CD4-positive, alpha-beta T cell treated with Interferon gamma for 1 hour (primary cell): ENCODE data around the gene TMEM145.
A peak's percentile ranks its signal among the peaks of the same experiment; 100 is the strongest.
"Not testable (repeated sequence)": the region's sequence is repeated elsewhere in the genome, so short reads cannot be mapped to it uniquely, and the experiment has no call there.

Experiments used
- DNase-seq: peaks from one replicate; pipeline ENCODE4 v3.0.0-alpha.2; 2020

Gene TMEM145

DNA sequence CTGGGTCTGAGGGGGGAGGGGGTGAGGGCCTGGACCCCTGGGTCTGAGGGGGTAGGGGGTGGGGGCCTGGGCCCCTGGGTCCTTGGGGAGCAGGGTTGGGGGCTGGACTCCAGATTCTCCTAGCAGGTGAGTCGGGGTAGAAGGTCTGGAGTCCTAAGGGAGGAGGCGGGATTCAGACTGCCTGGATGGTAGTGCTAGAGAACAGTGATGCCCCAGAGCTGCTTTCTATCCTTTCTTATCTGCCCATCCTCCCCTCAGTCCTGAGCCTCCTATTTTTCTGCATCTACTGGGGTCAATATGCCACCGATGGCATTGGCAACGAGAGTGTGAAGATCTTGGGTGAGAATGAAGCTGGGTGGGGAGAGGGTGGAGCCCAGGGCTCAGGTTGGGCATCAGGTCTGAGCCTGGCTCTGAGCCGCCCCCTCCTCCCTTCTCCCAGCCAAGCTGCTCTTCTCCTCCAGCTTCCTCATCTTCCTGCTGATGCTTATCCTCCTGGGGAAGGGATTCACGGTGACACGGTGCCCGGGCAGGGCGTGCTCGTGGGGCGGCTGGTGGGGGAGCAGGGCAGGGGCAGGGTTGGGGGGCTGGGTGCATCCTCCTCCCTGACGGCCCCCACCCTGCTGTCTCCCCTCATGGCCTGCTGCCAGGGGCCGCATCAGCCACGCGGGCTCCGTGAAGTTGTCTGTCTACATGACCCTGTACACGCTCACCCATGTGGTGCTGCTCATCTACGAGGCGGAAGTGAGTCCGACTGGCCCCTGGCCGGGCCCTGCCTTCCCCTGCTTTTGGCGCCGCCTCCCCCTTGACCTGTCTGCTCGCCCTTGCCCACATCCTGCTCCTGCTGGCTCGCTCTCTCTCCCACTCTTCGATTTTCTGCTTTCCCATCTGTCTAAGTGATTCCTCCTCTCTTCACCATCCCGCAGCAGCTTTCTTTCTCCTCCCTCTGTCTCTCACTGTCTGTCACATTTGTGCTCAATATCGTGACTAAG lies 3.4 kb downstream of the TMEM145 start:
- no peak for DNase-seq

DNA sequence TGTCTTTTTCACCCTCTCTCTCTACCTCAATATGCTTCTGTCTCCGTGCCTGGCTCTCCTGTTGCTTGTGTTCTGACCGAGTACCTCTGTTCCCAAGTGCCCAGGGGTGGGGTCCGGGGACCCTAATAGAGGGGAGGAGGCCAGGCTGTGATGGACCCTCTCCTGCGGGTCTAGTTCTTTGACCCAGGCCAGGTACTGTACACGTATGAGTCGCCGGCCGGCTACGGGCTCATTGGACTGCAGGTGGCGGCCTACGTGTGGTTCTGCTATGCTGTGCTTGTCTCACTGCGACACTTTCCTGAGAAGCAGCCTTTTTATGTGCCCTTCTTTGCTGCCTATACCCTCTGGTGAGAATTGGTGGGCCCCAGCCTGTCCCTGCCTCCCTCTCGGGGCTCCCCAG lies 4.4 kb downstream of the TMEM145 start:
- no peak for DNase-seq

DNA sequence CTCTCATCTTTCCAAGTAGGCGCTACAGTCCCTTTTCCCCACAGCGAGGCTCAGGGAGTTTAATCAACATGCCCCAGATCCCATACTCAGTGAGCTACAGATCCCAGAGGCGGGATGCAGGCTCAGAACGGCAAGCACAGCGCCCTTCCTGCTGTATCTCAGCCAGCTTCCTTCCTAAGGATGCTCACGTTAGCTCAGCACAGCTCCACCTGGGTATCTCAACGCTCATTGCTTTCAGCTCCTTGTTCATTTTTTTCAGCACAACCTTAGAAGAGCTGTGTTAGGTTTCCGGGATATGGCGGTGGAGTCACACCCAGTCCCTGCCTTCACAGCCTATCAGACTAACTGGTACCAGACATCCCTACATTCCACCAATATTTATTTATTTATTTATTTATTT lies 9.2 kb downstream of the TMEM145 start:
- no peak for DNase-seq

DNA sequence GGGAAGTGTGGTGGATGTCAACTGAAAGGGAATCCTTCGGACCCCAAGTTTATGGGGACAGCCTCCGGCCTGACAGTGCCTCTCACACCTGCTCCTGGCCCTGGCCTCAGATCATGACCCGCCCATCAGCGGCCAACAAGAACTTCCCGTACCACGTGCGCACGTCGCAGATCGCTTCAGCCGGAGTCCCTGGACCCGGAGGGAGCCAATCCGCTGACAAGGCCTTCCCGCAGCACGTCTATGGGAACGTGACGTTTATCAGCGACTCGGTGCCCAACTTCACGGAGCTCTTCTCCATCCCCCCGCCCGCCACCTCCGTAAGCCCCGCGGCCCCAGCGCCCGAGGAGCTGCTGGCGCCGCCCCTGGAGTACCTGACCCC lies 10.4 kb downstream of the TMEM145 start:
- no peak for DNase-seq

DNA sequence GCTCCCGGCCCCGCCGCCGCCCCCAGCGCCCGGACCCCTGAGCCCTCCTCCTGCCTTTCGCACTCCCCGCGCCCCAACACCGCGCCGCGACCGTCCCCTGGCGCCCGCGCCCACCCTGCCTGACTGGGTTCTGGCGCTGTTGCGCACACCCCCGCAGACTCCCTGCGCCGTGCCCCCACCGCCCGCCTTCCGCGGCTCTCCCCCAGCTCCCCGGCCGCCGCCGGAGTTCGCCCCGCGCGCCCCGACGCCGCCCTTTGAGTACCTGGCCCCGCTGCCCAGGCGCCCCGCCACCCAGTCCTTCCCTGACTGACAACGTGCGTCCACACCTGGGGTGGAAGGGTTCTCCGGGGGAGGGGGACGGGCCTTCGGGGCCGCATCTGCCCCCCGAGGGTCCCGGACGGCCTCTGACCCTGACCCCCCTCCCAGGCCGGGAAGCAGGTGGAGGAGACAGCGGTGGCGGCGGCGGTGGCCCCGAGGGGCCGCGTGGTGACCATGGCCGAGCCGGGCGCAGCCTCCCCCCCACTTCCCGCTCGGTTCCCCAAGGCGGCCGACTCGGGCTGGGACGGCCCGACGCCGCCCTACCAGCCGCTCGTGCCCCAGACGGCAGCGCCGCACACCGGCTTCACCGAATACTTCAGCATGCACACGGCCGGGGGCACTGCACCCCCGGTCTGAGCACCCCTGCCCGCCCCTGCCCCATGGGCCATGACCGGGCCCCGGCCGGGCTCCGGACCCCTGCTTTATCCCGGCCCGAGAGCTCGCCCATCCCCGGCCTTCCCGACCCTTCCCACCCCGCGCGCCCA lies 10.9 kb downstream of the TMEM145 start:
- DNase-seq, result peak; percentile 20

DNA sequence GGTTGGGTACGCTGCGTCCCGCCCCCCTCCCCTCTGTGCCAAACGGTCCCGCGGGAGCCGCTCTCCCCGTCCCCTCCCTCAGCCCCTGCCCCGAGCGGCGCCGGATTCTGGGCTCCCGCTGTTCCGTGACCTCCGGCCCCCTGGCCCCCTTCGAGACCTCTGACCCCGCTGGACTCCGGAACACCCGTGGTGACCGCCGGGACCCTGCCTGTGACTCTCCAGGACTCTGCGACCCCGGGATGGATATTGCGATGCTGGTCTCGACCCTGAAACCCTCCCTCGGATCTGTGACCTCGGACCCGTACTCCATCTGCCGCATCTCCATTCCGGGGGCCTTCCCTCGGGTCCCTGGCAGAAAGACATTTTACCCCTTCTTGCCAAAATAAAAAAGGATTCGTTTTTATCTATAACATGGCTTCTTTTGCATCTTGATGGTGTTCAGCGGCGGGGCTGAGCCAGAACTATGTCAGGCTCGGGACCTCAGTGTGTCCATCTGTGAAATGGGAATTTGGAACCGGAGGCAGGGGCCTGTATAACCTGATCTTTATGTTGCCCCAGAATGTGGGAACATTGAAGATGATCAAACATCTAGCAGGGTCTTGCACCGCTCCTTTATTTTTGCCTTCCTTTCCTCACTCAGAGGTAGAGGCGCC lies 11.7 kb downstream of the TMEM145 start:
- no peak for DNase-seq

DNA sequence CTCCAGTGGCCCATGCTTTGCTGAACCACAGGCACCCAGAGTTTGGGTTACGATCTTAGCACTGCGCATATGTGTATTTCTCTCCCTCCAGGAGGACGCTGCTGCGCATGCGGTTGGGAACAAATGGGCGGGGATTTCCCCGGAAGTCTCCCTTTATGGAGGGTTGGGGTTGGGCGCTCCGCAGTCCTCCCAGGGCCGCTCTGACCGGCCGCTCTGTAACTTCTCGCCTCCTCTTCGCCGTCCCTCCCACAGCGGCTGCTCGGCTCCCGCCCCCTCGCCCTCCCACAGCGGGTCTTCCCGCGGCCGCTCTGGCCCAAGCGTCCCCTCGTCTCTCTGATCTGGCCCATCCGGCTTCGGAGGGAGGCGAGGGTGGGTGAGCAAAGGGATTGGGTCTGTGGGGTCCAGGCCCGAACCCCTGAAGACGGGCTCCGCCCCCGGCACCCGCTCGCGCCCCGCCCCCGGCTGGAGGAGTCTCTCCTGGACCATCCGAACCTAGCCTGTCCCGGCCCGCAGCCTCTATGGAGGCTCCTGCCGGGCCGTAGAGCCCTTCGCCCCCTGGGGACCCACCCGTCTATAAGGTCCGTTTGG lies 12.3 kb downstream of the TMEM145 start, which contains the start of gene MEGF8:
Gene MEGF8, plus strand, starts transcription at position 328 of the 588 bp plus-strand sequence. CDS start 609 bp downstream, outside the sequence.
- DNase-seq, result peak; percentile 98

DNA sequence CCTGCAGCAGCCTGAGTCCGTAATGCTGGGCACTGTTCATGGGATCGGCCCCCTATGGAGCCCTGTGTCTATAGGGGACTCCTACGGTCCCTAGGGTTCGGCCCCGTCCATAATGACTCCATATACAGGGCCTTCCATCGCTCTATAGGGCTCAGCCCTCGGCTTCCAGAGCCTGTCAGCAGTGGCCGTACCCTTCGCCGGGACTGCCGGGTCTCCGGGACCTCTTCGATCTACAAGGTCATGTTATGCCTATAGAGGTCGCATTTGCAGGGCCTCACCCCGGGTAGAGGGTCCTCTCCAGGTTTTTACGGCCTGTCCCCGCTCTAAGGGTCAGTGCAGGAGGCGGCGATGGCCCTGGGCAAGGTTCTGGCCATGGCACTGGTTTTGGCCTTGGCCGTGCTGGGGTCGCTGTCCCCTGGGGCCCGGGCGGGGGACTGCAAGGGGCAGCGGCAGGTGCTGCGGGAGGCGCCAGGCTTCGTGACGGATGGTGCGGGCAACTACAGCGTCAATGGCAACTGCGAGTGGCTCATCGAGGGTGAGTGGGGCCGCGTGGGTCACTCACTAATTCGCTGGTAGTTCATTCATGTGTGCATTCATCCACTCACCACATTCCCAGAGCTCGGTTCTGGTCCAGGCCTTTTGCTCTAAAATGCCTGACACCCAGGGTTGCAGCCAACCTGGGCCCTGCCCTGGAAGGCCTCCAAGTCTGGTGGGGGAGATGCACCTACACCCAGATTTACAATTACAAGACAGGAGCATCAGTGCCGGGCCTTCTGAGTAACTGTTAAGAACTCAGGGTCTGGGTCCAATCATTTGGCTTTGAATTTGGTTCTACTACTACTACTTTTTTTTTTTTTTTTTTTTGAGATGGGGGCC lies 13.0 kb downstream of the TMEM145 start:
- DNase-seq, result peak; percentile 8

DNA sequence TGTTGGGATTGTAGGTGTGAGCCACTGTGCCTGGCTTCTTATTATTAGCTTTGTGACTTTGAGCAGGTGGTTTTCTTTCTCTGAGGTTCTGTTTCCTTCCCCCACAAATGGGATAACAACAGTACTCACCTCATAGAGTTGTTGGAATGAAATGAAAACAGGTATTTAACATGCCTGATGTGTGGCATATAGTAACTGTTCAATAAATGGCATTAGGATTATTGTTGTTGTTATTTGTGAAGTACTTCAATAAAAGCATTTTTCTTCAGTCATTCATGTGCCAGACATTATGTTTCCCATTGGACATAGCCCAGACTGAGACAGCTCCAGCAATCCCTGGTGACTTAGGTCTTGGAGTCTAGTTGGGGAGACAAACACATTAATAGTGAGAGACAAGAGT lies 13.9 kb downstream of the TMEM145 start:
- no peak for DNase-seq

DNA sequence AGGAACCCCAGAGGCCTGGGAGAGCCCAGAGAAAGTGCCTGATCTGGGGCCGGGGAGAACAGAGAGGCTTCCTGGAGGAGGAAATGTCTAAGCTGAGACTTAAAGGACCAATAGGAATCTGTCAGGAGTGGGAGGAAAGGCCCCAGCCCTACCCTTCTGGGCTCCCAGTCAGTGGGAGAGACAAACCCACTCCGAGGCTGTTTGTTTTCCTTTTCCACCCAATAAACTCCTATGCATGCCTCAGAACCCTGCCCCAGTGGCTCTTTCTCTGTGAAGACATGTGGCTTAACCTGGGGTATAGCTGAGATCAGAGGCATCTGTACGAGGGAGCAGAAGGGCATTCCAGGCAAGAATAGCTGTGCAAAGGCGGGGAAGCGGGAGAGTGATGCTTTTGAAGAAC lies 14.3 kb downstream of the TMEM145 start:
- DNase-seq, result no peak

DNA sequence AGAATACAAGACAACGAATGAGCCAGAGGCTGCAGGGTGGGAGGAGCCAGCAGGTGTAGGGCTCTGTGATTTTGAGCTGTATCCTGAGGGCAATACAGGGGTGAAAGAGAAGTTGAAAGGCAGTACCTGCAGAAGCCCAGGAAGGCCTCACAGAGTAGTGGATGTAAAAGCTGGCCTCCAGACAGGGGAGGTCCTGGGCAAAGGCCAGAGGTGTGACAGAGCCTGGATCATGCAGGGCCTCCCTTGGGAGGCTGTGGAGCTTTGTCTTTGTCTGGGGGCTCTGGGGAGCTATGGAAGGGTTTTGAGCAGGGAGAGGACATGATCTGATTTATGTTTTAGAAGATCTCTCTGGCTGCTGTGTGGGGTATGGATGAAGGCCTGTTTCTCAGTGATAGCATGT lies 15.0 kb downstream of the TMEM145 start:
- DNase-seq, result no peak

DNA sequence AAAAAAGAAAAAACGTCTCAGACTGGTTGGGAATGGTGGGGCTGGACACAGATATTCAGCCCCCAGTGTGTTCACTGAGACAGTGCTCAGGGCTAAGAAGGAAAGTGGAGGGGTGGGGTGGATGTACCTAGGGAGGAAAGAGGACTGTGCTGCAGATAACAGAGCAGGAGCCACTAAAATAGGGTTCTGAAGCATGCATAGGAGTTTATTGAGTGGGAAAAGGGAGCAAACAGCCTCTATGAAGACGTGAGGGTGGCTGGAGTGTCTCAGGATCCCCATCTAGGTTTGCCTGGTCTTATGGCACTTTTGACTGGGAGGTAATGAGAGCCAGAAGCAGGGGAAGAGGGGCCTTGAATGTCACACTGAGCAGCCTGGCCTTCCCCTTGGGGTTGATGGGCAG lies 15.7 kb downstream of the TMEM145 start:
- DNase-seq, result no peak

DNA sequence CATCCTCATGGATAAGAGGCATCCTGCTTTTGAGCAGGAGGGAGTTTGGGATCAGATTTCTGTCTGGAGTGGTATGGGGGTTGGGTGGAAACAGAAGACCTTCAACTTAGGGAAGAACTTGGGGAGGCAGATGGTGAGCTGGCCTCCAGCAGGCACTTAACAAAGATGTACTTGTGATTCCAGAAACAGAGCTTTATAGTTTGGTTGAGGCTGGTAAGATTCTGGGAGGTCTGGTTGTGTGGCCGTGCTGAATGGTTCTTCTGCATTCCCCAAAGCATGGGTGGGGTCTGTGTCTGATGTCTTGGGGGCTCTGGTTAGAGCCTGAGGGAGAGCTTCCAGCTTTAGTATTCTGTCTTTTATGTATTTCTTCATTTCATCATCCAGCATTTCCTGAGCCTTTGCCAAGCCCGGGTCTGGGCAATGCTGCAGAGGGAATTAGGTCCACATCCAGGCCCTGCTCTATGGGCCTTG lies 17.2 kb downstream of the TMEM145 start:
- no peak for DNase-seq

DNA sequence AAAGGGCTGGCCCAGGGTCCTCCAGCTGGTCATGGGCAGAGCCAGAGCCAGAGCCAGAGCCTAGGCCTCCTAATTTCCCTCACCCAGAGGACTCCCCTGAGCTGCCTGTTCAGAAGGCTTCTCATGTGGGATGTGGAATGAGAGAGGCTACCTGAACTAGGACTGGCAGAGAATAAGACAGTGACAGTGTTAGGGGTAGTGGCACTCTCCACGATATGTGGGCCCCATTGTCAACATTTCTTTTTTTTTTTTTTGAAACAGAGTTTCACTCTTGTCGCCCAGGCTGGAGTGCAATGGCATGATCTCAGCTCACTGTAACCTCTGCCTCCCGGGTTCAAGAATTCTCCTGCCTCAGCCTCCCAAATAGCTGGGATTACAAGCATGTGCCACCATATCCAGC lies 18.2 kb downstream of the TMEM145 start:
- DNase-seq, result not testable (repeated sequence)

DNA sequence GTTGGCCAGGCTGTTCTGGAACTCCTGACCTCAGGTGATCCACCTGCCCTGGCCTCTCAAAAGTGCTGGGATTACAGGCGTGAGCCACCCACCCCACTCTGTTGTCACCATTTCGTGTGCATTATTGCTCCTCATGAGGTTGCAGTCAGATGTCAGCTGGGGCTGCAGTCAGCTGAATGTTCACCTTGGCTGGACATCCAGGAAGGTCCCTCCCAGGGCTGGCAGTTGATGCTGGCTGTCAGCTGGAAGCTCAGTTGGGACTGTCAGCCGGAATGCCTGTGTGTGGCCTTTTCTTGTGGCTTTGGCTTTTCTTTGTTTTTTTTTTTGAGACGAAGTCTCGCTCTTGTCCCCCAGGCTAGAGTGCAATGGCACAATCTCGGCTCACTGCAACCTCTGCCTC lies 18.9 kb downstream of the TMEM145 start:
- no peak for DNase-seq

DNA sequence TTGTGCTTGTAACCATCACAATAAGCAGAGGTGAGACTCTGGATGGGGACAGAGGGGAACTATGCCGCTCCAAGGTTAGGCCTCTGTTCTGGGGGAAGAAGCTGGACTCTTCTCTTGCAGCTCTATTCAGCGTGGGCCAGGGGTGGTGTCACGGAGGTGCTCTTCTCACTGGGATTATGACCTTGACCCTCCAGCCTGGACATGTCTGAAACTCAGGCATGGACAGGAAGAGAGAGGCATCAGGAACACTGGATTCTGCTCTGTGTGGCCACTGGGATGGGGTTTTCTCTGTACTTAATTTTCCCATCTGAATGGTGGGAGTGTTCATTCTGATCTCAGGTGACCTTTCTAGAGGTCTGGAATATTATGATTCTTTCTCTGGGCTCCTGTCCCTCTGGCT lies 19.9 kb downstream of the TMEM145 start:
- no peak for DNase-seq

DNA sequence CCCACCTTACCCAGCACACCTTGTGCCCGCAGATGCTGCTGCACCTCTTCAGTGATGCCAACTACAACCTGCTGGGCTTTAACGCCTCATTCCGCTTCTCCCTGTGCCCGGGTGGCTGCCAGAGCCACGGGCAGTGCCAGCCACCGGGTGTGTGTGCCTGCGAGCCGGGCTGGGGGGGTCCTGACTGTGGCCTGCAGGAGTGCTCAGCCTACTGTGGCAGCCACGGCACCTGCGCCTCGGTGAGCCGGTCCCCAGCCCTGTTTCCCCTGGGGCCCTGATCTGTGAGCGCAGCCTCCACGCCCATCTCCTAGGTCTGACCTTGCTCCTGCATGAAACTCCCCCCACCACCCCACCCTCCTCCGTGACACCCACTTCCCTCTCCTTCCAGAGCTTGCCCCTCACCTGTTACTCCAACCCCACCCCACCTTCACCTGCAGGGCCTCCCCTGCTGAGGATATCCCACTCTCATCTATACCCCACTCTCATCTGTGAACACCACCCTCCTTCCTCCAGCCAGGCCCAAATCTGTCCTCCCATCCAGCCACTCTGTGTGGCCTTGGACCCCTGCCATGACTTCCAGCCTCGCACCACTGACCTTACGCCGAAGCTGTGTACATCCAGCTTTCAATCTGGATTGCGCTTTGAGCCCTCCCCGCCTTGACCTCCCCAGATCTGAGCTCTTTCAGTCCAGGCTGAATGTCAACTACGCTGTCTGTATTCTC lies 21.0 kb downstream of the TMEM145 start:
- DNase-seq, result no peak

DNA sequence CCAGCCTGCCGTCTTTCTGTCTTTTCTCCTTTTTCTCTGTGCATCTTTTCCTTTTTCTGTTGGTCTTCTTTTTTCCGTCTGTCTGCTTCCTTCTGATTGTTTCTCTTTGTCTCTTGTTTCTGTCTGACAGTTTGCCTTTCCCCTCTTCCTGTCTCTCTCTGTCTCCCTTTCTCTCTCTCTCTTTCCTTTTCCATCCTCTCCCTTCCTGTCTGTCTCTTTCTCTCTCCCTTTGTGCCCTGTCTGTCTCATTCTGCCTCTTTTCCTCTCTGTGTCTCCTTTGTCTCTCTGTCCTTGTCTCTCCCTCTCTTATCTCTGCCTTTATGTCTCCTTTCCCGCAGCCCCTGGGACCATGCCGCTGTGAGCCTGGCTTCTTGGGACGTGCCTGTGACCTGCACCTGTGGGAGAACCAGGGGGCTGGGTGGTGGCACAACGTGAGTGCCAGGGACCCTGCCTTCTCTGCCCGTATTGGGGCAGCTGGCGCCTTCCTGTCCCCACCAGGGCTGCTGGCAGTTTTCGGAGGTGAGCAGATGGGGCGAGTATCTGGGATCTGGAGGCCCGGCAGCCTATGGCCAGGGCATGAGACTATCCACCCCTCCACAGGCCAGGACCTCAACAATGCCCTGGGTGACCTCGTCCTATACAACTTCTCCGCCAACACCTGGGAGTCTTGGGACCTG lies 21.7 kb downstream of the TMEM145 start:
- DNase-seq, result no peak

DNA sequence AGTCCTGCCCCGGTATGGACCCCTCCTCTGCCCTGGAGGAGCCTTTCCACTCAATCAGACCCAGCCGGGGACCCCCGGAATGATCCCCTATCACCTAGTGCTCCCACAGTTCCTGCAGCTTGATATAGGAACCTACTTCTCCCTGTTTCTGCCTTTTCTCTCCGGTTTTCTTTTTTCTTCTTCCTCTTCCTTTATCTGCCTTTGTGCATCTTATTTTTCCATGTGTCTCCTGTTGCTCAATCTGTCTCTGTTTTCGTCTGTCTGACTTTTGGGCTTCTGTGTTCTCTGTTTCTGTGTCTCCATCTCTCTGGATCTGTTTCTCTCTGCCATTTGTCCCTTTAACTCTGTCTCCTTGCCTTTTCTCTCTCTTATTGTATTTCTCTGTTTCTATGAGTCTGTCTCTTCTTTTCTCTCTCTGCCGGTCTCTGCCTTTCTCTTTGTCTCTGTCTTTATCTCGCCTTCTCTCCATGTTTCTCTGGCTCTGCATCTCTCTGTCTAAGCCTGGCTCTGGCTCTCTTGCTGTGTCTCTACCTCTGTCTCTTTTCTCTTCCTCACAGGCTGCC lies 22.3 kb downstream of the TMEM145 start:
- no peak for DNase-seq

DNA sequence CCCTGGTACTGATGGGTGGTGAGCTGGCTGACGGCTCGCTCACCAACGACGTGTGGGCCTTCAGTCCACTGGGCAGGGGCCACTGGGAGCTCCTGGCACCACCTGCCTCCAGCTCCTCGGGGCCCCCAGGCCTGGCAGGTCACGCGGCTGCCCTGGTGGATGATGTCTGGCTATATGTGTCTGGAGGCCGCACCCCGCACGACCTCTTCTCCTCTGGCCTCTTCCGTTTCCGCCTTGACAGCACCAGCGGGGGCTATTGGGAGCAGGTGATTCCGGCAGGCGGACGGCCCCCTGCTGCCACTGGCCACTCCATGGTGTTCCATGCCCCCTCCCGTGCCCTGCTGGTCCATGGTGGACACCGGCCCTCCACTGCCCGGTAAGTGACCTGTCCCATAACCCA lies 22.9 kb downstream of the TMEM145 start:
- no peak for DNase-seq
